Lower leg skin (tissue), 3 donors: ENCODE results near the gene ZC3H12C.

Source experiments
- POLR2A ChIP-seq, 2 donors: fragments of 450-650 bp; IDR thresholded peaks; one replicate each; pipeline ENCODE4 v1.6.1; 2016 to 2017; ENCODE audit warnings: antibody characterized with exemption in 2 of 2, mild to moderate bottlenecking in 1 of 2, moderate library complexity in 1 of 2
- TF ChIP-seq, protein P1 (sequence below), 3 donors: fragments of 450-650 bp; IDR thresholded peaks; one replicate each; pipeline ENCODE4 v1.5.1; 2016; ENCODE audit warnings: antibody characterized with exemption in 3 of 3, mild to moderate bottlenecking in 3 of 3, moderate library complexity in 2 of 3

DNA sequence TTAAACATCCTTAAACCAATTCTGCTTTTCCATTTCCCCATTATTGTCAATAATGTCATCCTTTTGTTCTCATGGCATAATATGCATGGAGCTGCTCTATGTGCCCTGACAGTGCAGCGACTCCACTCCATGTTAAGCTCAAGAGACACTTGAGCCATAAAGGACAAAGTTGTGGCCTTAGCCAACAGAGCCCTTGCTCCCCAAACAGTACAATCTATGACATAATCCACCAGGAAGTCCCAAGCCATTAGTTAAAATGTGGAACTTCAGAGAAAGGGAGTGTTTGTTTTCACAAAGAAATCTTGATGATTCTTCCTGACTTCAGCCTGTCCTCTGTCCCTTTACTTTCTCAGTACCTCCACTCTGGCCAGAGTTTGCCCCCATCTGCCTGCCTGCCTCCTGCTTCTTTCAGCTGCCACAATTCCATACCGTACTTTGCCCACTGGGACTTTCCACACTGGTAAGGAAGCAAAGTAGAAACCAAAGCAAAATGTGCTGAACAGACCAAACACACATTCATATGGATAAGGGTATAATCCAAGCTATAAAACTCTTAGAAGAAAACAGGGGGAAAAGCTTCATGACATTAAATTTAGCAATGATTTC is 46.3 kb upstream of the ZC3H12C start:
- TF ChIP-seq, protein P1, sequence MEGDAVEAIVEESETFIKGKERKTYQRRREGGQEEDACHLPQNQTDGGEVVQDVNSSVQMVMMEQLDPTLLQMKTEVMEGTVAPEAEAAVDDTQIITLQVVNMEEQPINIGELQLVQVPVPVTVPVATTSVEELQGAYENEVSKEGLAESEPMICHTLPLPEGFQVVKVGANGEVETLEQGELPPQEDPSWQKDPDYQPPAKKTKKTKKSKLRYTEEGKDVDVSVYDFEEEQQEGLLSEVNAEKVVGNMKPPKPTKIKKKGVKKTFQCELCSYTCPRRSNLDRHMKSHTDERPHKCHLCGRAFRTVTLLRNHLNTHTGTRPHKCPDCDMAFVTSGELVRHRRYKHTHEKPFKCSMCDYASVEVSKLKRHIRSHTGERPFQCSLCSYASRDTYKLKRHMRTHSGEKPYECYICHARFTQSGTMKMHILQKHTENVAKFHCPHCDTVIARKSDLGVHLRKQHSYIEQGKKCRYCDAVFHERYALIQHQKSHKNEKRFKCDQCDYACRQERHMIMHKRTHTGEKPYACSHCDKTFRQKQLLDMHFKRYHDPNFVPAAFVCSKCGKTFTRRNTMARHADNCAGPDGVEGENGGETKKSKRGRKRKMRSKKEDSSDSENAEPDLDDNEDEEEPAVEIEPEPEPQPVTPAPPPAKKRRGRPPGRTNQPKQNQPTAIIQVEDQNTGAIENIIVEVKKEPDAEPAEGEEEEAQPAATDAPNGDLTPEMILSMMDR (IDR thresholded peaks at IDR 0.05), result no peak
- no peak for TF ChIP-seq POLR2A (IDR thresholded peaks at IDR 0.05)
